Panc1 (cell line): ENCODE measurements around the gene DDX24.

Experiments used
- CTCF ChIP-seq: fragments of 450-650 bp; IDR thresholded peaks from 2 replicates; pipeline ENCODE4 v1.5.1; 2017; ENCODE audit warnings: mild to moderate bottlenecking
- SIN3A ChIP-seq: IDR thresholded peaks from 2 replicates; pipeline ENCODE4 v1.6.1; 2012; ENCODE audit warnings: low read depth, mild to moderate bottlenecking, low read length, moderate library complexity, borderline replicate concordance; ENCODE audit not compliant: insufficient read depth
- TCF7L2 ChIP-seq: IDR thresholded peaks from 2 replicates; pipeline ENCODE4 v1.6.1; 2011; ENCODE audit warnings: mild to moderate bottlenecking, low read depth, low read length, inconsistent platforms

DNA sequence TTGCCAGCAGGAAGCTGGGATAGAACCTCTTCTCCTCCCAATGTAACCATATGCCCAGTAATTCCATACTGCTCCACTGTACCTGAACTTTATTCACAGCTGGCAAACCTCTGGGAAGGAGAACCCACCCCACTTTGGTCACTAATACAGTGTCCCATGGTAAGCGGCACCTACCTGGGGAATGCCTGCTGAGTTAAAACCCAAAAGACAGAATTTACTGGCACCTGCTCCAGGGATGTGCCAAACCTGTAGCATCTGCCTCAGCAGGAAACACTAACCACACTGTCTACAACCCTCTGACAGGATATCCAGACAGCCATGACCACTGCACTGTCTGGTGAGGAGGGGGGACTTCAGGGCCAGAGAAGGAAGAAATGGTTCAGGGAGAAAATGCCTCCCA, 26.6 kb downstream of the DDX24 start:
- TF ChIP-seq CTCF (no peak), SIN3A (no peak), TCF7L2 (no peak)
